ENCODE measurements around the gene PDE6G.

Gene PDE6G

DNA sequence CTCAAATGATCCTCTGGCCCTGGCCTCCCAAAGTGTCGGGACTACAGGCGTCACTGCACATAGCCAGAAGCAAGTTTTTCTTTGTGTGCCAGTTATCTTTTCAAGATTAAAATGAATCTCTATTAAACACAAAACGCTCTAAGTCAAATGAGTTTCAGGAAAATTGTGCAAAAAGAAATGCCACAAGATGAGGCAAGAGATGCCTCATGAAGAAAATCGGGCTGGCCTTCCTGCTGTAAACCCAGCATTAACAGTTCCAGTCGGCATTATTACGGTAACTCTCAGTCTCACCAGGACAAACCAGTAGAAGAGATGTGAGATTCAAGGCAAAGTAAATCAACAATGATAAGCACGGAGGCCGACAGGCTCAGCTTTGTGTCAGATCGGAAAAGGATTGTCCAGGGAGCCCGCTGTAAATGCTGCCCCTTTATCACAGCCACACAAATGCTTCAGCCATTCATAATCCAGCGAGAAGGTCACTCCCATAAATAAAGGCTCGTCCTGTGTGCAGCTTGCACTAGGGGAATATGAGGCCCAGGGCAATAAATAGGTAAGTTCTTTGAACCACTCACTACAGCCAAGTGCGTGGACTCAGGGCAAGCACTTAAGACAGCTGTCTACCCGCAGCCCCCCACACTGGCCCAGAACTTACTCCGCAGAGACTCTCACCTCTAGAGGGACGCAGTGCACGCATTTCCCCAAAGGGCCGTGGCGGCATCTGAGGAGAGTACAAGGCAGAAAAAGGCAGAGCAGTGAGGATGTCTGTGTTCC is 46.6 kb downstream of the PDE6G start:
- no peak overlapping the region for H3K27ac Mint-ChIP-seq
- DNase-seq = no peak
- no peaks in the 10 kb centered on the region for H3K27me3 Mint-ChIP-seq
- H3K4me3 Mint-ChIP-seq = no peak overlapping the region
- H3K9me3 Mint-ChIP-seq = no peaks in the 10 kb centered on the region
- H3K4me1 Mint-ChIP-seq = peaks cover 6% of the 10 kb centered on the region
- CTCF ChIA-PET = no interaction called here
- H3K36me3 Mint-ChIP-seq = peaks cover 41% of the 10 kb centered on the region

- H3K4me3 Mint-ChIP-seq = no peak overlapping the region
- H3K36me3 Mint-ChIP-seq = peaks cover 43% of the 10 kb centered on the region
- H3K27me3 Mint-ChIP-seq = no peaks in the 10 kb centered on the region
- CTCF ChIA-PET = no interaction called here
- no peaks in the 10 kb centered on the region for H3K9me3 Mint-ChIP-seq
- H3K4me1 Mint-ChIP-seq = no peaks in the 10 kb centered on the region
- H3K27ac Mint-ChIP-seq = no peak overlapping the region
- no peak for DNase-seq
Measured at GRCh38 chr17:81608605-81609004, 47.7 kb downstream of the PDE6G start.

DNA sequence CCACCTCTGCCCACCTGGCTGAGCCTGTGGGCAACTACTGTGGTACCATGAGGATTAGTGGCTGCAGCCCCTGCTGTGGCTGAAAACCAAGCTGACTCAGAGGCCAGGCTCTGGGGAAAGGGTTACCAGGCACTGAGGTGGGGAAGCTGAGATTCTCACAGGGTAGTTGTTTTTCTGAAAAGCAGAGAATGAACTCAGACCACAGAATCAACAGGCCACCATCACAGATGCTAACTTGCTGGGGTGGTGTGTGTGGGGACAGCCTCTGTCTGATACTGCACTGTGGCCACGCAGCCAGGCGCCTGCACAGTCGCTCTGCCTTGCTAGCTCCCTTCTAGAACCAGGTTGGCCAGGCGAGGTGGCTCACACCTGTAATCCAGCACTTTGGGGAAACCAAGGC is 48.3 kb downstream of the PDE6G start:
- CTCF ChIA-PET = no interaction called here
- no peak overlapping the region for H3K27ac Mint-ChIP-seq
- H3K4me1 Mint-ChIP-seq = no peaks in the 10 kb centered on the region
- no peak for DNase-seq
- H3K27me3 Mint-ChIP-seq = no peaks in the 10 kb centered on the region
- peaks cover 38% of the 10 kb centered on the region for H3K36me3 Mint-ChIP-seq
- no peak overlapping the region for H3K4me3 Mint-ChIP-seq
- H3K9me3 Mint-ChIP-seq = no peaks in the 10 kb centered on the region

GRCh38 chr17:81607431-81607830 is 48.9 kb downstream of the PDE6G start:
- H3K4me1 Mint-ChIP-seq = no peaks in the 10 kb centered on the region
- H3K36me3 Mint-ChIP-seq = peaks cover 35% of the 10 kb centered on the region
- H3K9me3 Mint-ChIP-seq = no peaks in the 10 kb centered on the region
- no peak for DNase-seq
- CTCF ChIA-PET = interaction anchor here (0.6 kb wide), 1 partner anchor 203 kb away, joined by 3 read pairs; no protein-coding TSS in a partner anchor
- no peaks in the 10 kb centered on the region for H3K27me3 Mint-ChIP-seq
- no peak overlapping the region for H3K27ac Mint-ChIP-seq
- H3K4me3 Mint-ChIP-seq = no peak overlapping the region

DNA sequence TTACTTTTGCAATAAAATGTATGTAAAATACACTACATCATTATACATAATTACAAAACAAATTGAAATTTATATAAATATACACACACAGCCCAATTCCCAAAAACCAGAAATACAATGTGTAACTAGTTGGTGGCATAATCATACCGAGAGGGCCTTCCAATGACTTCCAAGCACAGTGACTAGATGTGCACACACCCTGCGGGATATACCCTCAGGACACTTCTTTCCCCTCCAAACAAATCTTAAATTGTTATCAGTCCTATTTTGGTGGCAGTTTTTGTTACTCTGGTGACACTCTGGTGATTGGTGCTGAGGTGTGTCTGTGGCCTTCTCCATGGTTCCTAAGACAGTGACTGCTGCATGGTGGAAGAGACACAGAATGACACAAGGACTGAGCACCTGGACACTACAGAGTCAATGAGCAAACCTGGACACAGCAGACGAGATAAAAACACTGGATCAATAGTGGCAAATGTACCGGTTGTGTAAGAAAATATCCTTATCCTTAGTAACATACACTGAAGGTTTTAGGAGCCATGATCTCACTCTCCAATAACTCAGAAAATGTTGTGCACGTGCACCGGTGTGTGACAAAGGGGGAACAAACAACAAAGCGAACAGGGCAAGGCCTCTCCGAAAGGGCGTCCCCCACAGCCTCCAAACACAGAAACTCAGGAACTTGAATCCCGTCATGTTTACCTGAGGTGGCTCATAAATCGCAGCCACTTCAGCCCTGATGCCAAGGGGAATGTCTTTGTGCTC is 52.3 kb downstream of the PDE6G start:
- H3K4me3 Mint-ChIP-seq = no peak overlapping the region
- no peaks in the 10 kb centered on the region for H3K9me3 Mint-ChIP-seq
- H3K27me3 Mint-ChIP-seq = no peaks in the 10 kb centered on the region
- CTCF ChIA-PET = interaction anchor here (0.7 kb wide), 1 partner anchor 52 kb away, joined by 3 read pairs; the partner anchor contains the start of gene FAAP100
- peaks cover 42% of the 10 kb centered on the region for H3K36me3 Mint-ChIP-seq
- peaks cover 3% of the 10 kb centered on the region for H3K4me1 Mint-ChIP-seq
- peak overlapping the region; percentile 25 for H3K27ac Mint-ChIP-seq
- no peak for DNase-seq

- no peaks in the 10 kb centered on the region for H3K9me3 Mint-ChIP-seq
- no peaks in the 10 kb centered on the region for H3K27me3 Mint-ChIP-seq
- H3K4me3 Mint-ChIP-seq = no peak overlapping the region
- H3K27ac Mint-ChIP-seq = no peak overlapping the region
- H3K36me3 Mint-ChIP-seq = peaks cover 49% of the 10 kb centered on the region
- DNase-seq = peak; percentile 58
- H3K4me1 Mint-ChIP-seq = peaks cover 7% of the 10 kb centered on the region
- CTCF ChIA-PET = interaction anchor here (0.6 to 2.4 kb wide), 20 partner anchors 9 to 1262 kb away, joined by 3 to 16 read pairs (median 4); no protein-coding TSS in a partner anchor
Measured at GRCh38 chr17:81601525-81602120, 54.7 kb downstream of the PDE6G start.
